NCI-H1694 (cell line): ENCODE data around the gene PKM.
"Not testable (repeated sequence)": the region's sequence is repeated elsewhere in the genome, so short reads cannot be mapped to it uniquely, and the experiment has no call there.

Experiments
- DNase-seq: peaks from one replicate; lab custom pipeline; 2025; lab: John Stamatoyannopoulos, UW

Gene PKM

DNA sequence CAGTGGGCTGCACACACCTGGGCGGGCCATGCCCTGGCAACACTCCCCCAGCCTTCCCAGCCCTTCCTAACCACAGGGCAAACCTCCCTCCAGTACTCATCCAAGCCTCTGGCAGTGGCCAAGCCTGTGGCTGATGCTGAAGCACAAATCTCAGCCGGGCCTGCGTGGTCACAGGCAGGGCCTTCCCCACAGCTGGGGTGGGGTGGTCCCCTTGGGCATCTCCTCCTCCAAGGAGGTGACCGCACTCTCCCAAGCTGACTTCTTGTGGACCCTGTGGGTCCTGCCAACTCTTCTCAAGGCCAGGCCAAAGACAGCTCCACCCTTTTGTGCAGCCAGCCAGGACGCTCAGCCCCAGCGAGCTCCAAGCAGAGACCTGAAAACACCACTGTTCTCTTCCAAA lies 54.8 kb downstream of the PKM start:
- DNase-seq: no peak

- no peak for DNase-seq
These were observed 55.6 kb downstream of the PKM start for GRCh38 chr15:72175186-72176044.

GRCh38 chr15:72174551-72175165 lies 56.3 kb downstream of the PKM start:
- DNase-seq: no peak

DNA sequence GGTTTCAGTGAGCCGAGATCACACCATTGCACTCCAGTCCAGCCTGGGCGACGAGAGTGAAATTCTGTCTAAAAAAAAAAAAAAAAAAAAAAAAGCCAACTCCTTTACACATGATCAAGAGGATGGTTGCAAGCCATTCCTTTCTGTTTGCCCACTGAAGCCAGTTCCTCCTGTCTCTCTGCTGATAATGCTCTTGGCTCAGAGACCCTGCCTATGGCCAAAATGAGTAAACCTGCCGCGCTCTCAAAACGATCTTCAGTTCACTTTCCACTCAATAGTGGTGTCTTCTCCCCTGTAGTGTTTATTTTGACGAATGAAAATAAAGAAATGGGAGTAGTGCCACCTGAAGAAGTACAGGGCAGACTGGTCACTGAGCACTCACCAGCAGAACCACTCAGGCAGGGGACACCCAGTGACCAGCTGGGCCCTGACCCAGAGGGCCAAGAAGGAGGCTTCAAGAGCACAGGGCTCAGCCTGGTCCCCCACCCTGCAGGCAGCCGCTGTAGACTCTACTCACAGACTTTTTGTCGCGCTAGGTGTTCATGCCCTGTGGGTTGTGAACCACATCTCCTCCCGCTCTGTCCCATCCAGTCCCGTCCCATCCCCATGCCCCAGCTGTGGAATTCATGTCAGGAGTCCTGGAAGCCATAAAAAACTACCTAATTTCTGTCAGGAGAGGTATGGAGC lies 57.0 kb downstream of the PKM start:
- no peak for DNase-seq

- DNase-seq: no peak
These were observed 57.6 kb downstream of the PKM start for GRCh38 chr15:72173401-72173800.

GRCh38 chr15:72172796-72173195 lies 58.2 kb downstream of the PKM start:
- DNase-seq: no peak

GRCh38 chr15:72171978-72172377 lies 59.0 kb downstream of the PKM start:
- DNase-seq: not testable (repeated sequence)

GRCh38 chr15:72170691-72171090 lies 60.3 kb downstream of the PKM start:
- no peak for DNase-seq

GRCh38 chr15:72169921-72170611 lies 60.9 kb downstream of the PKM start:
- DNase-seq: no peak

DNA sequence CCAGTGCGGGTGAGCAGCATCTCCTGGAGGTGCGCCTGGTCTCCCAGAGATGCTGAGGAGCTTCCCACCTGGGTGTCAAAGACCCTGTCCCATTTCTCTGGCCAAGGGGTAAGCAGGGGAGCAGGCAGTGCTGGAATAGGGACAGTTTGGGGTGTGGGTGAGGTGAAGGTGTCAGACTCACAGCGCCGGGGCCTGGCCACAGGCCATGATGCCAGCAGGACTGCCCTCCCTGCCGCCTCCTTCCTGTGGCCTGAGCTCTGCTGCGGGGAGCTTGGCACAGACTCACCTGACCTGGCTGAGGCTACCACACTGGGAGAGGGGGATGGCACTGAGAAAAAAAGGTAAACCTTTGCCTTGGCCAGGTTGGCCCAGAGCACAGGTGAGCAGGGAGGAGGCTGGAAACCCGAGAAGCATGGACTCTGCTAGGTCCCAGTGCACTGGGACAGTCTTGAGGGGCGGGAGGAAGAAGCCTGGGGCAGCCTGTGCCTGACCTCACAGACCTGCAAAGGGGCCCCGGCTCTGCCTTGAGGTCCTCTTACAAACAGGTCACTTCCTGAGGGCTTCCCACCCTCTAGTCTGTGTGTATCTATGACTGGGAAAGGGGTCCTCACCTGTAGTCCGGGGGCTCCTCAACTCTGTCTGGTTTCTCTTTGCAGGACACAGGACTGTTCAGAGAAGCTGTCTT lies 61.6 kb downstream of the PKM start:
- DNase-seq: no peak

GRCh38 chr15:72168808-72169190 lies 62.2 kb downstream of the PKM start:
- no peak for DNase-seq

GRCh38 chr15:72168131-72168807 lies 62.7 kb downstream of the PKM start:
- no peak for DNase-seq

DNA sequence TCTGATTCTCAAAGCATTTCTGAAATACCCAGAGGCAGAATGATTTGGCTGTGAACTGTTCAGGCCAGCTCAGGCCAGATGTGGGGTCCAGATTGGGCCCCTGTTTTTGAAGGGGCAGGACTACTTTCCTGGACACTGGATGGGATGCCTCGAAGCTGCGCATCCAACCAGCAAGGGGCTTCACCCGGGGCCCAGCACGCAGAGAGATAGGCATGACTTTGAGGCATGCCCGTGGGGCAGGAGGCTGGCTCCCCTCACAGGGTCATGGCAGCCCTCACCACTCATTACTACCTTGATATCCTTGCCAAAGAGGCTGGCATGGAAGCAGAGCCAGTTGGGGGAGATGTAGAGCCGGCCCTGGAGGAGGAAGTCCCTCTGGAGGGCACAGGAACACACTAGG lies 63.5 kb downstream of the PKM start:
- no peak for DNase-seq

GRCh38 chr15:72166716-72167417 lies 64.1 kb downstream of the PKM start:
- DNase-seq: no peak

GRCh38 chr15:72163719-72164118 lies 67.3 kb downstream of the PKM start:
- no peak for DNase-seq

GRCh38 chr15:72162569-72162968 lies 68.4 kb downstream of the PKM start:
- DNase-seq: no peak

GRCh38 chr15:72161361-72162132 lies 69.4 kb downstream of the PKM start:
- no peak for DNase-seq

GRCh38 chr15:72160696-72161245 lies 70.2 kb downstream of the PKM start:
- no peak for DNase-seq

DNA sequence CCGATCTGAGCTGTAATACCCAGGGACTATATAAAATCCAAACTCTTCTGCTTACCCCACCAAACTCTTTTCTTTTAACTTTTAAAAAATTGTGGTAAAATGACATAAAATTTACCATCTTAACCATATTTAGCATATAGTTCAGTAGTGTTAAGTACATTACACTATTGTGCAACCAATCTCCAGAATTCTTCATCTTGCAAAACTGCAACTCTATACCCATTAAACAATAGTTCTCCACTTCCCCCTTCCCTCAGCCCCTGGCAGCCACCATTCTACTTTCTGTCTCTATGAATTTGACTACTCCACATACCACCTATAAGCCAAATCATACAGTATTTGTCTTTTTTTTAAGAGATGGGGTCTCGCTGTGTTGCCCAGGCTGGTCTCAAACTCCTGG lies 74.1 kb downstream of the PKM start:
- DNase-seq: no peak
